HepG2 (cell line): ENCODE results near the gene CCDC85C. TPM values are rescaled to one million over a fixed set of nuclear protein-coding genes. Genes with fewer than 3 reads are reported as not detected.

Source experiments
- CBX2 ChIP-seq, 2 experiments: fragments of 200-600 bp in 1 of 2; sonication (generic); formaldehyde crosslinking in 1 of 2; IDR thresholded peaks; 2 replicates each; pipeline versions ENCODE4 v1.7.0 to v1.8.1; 2018 to 2022; ENCODE audit warnings: low read depth in 2 of 2, low read length in 1 of 2, mild to moderate bottlenecking in 1 of 2, missing genetic modification reagents in 1 of 2
- GPBP1L1 ChIP-seq: sonication (generic); formaldehyde crosslinking; IDR thresholded peaks from 2 replicates; pipeline ENCODE4 v1.5.0; 2020; ENCODE audit warnings: mild to moderate bottlenecking, missing genetic modification reagents
- MAX ChIP-seq: IDR thresholded peaks from 2 replicates; pipeline ENCODE4 v1.6.1; 2012; ENCODE audit warnings: inconsistent platforms
- RXRA ChIP-seq: sonication (generic); formaldehyde crosslinking; IDR thresholded peaks from 2 replicates; pipeline ENCODE4 v1.5.1; 2020; ENCODE audit warnings: missing genetic modification reagents
- SOX6 ChIP-seq, 2 experiments: fragments of 450-650 bp in 1 of 2; sonication (generic) in 1 of 2; formaldehyde crosslinking in 1 of 2; IDR thresholded peaks; 2 replicates each; pipeline versions ENCODE4 v1.4.0 to v1.6.1; 2017 to 2020; ENCODE audit warnings: antibody characterized with exemption in 1 of 2, mild to moderate bottlenecking in 1 of 2, missing genetic modification reagents in 1 of 2
- ZBTB46 ChIP-seq: sonication (generic); formaldehyde crosslinking; IDR thresholded peaks from 2 replicates; pipeline ENCODE4 v1.4.0; 2020; ENCODE audit warnings: mild to moderate bottlenecking, missing genetic modification reagents, borderline replicate concordance
- ZFX ChIP-seq: sonication (generic); formaldehyde crosslinking; IDR thresholded peaks from 2 replicates; pipeline ENCODE4 v1.4.0; 2020; ENCODE audit warnings: mild to moderate bottlenecking, low read depth, missing genetic modification reagents, moderate library complexity
- ZNF740 ChIP-seq: sonication (generic); formaldehyde crosslinking; IDR thresholded peaks from 2 replicates; pipeline ENCODE4 v1.4.0; 2020; ENCODE audit warnings: missing genetic modification reagents
- polyA plus RNA-seq, 8 experiments: library from polyadenylated mRNA; depleted of rRNA in 3 of 8; stranded (reverse) in 7 of 8; unstranded in 1 of 8; fragments of >200 nt; fragmentation: Illumina TruSeq in 4 of 8; extraction: Trizol in 4 of 8; gene quantifications; 2 replicates each; pipeline versions ENCODE4 v1.2.1 to v1.2.3, GENCODE V29; 2011 to 2016; ENCODE audit warnings: low read depth in 4 of 8, missing spikeins in 1 of 8, mixed read lengths in 1 of 8; ENCODE audit not compliant: insufficient read depth in 1 of 8
- total RNA-seq, 5 experiments: library from RNA; depleted of rRNA; stranded (reverse); fragments of >200 nt; fragmentation: Illumina TruSeq; extraction: Trizol; gene quantifications; 2 replicates each; pipeline ENCODE4 v1.2.3, GENCODE V29; 2016; ENCODE audit warnings: low read depth in 1 of 5

CCDC85C gene
- total and polyA plus RNA-seq, 2 of the 13 experiments (the other 11 are each of a cell fraction or from before 2014, with no cell fraction given) = 18.8 to 43.8 TPM

GRCh38 chr14:99560922-99561683, 42.9 kb downstream of the CCDC85C start (continued):
- TF ChIP-seq ZNF740 (CRISPR knock-in tag) (0 out of 2 replicates have a peak, but pooled peaks have one; percentile 63), GPBP1L1 (CRISPR knock-in tag) (no peak), CBX2 (IDR thresholded peaks at IDR 0.05; ENCODE audit: low read depth, low read length) (no peak), CBX2 (CRISPR knock-in tag; IDR thresholded peaks at IDR 0.05; ENCODE audit: low read depth) (no peak), MAX (peak; percentile 46; the same call in 1 of the 2 replicates), ZFX (CRISPR knock-in tag) (0 out of 2 replicates have a peak, but pooled peaks have one; percentile 18), SOX6 (IDR thresholded peaks at IDR 0.05) (no peak), SOX6 (CRISPR knock-in tag; IDR thresholded peaks at IDR 0.05) (0 out of 2 replicates have a peak, but pooled peaks have one; percentile 12), RXRA (0 out of 2 replicates have a peak, but pooled peaks have one; percentile 12), ZBTB46 (CRISPR knock-in tag) (no peak)
